Right lobe of liver (tissue), 6 donors: ENCODE results near the gene LYST. TPM values are rescaled to one million over a fixed set of nuclear protein-coding genes. Genes with fewer than 3 reads are reported as not detected.

Source experiments
- ATAC-seq, 4 donors: fragments of 200-7000 bp; cut with Tn5 transposase; one replicate each; pipeline ENCODE4 v1.9.1; 2020; ENCODE audit warnings: mild to moderate bottlenecking in 4 of 4, moderate library complexity in 4 of 4
- DNase-seq, 3 donors: peaks; one replicate each; pipeline ENCODE4 v3.0.0-alpha.2; 2020
- H3K27ac ChIP-seq, 3 donors: fragments of 200-600 bp; one replicate each; pipeline ENCODE4 v1.8.0; 2022
- H3K27me3 ChIP-seq, 2 donors: fragments of 200-600 bp; one replicate each; pipeline ENCODE4 v1.8.0; 2022
- H3K36me3 ChIP-seq, 4 donors: fragments of 200-600 bp; sonication (generic) in 1 of 4; one replicate each; pipeline versions ENCODE4 v1.5.1 to v1.8.0; 2017 to 2022; ENCODE audit warnings: control low read depth in 1 of 4
- H3K4me1 ChIP-seq, 4 donors: fragments of 200-600 bp; sonication (generic) in 1 of 4; one replicate each; pipeline versions ENCODE4 v1.5.1 to v1.8.0; 2017 to 2022; ENCODE audit warnings: control low read depth in 1 of 4
- H3K4me3 ChIP-seq, 3 donors: fragments of 200-600 bp; one replicate each; pipeline ENCODE4 v1.8.0; 2022
- H3K9me3 ChIP-seq, 4 donors: fragments of 200-600 bp; sonication (generic) in 1 of 4; one replicate each; pipeline versions ENCODE4 v1.5.1 to v1.8.0; 2017 to 2022; ENCODE audit warnings: control low read depth in 1 of 4
- POLR2A ChIP-seq: fragments of 450-650 bp; IDR thresholded peaks from one replicate; pipeline ENCODE4 v1.6.1; 2017; ENCODE audit warnings: antibody characterized with exemption, mild to moderate bottlenecking
- WGBS: methylation state at CpG from one replicate; pipeline ENCODE4 v1.1.6; 2018; ENCODE audit warnings: low coverage, low lambda C conversion rate; ENCODE audit not compliant: insufficient coverage; ENCODE audit errors: missing lambda C conversion rate; 5-methylcytosine and 5-hydroxymethylcytosine counted together
- intact Hi-C, 2 donors: fragments of 100-400 bp; cut with DNase I; formaldehyde crosslinking; loops; one replicate each; pipeline versions ENCODE4 v1.11.2 to v1.14.1; 2022
- total RNA-seq, 6 experiments: library from RNA; depleted of rRNA in 2 of 6; stranded (reverse); fragments of >200 nt in 2 of 6; fragmentation: NEBNext Ultra II Directional in 3 of 6; extraction: Animal tissue kit (Norgen Biotek cat#: 25700) in 3 of 6; gene quantifications; one replicate each; pipeline versions ENCODE4 v1.1.0 to v1.2.4, GENCODE V29; 2016 to 2023
- TF ChIP-seq, protein P1 (sequence below), 4 donors: fragments of 200-600 bp in 3 of 4; fragments of 450-650 bp in 1 of 4; IDR thresholded peaks; one replicate each; pipeline versions ENCODE4 v1.5.1 to v1.8.0; 2016 to 2022; ENCODE audit warnings: antibody characterized with exemption in 4 of 4, mild to moderate bottlenecking in 2 of 4
- donor health status: DM: no; HTN: yes; CAD: no.
- donor health status: DM: no; HTN: no; CAD: no.
- donor health status: DM: no; HTN: no; CAD: no.
- donor health status: DM: no; HTN: yes; CAD: no.
- donor health status: DM: no; HTN: yes; CAD: no.

LYST gene
- total RNA-seq, 6 experiments from 2014 or later, result 9.0 to 16.6 (median 12.5) TPM

GRCh38 chr1:235866913-235867845 lies 473 bp upstream of the LYST start:
- TF ChIP-seq, protein P1, sequence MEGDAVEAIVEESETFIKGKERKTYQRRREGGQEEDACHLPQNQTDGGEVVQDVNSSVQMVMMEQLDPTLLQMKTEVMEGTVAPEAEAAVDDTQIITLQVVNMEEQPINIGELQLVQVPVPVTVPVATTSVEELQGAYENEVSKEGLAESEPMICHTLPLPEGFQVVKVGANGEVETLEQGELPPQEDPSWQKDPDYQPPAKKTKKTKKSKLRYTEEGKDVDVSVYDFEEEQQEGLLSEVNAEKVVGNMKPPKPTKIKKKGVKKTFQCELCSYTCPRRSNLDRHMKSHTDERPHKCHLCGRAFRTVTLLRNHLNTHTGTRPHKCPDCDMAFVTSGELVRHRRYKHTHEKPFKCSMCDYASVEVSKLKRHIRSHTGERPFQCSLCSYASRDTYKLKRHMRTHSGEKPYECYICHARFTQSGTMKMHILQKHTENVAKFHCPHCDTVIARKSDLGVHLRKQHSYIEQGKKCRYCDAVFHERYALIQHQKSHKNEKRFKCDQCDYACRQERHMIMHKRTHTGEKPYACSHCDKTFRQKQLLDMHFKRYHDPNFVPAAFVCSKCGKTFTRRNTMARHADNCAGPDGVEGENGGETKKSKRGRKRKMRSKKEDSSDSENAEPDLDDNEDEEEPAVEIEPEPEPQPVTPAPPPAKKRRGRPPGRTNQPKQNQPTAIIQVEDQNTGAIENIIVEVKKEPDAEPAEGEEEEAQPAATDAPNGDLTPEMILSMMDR (IDR thresholded peaks at IDR 0.05), result no peak
- TF ChIP-seq POLR2A, result peak; percentile 43
- no peaks in the 10 kb centered on the region for H3K36me3 ChIP-seq

GRCh38 chr1:235865565-235866204 lies 1.0 kb downstream of the LYST start:
- peak overlapping the region; percentile 78 to 97 (median 95) for H3K27ac ChIP-seq
- DNase-seq, result no peak
- no peak for TF ChIP-seq POLR2A
- TF ChIP-seq, protein P1 (IDR thresholded peaks at IDR 0.05), result peak in 1 of 4 donors; percentile 34
- no peaks in the 10 kb centered on the region for H3K36me3 ChIP-seq
- H3K27me3 ChIP-seq, result no peaks in the 10 kb centered on the region
- H3K9me3 ChIP-seq, result no peaks in the 10 kb centered on the region
- intact Hi-C loops, result no loop called here
- ATAC-seq, result no peak
- H3K4me3 ChIP-seq, result peak overlapping the region; percentile 73 to 92 (median 81)
- 1% methylated on average over 16 of the region's 16 CpGs for WGBS
- H3K4me1 ChIP-seq, result peaks cover 0 to 26% (median 1%) of the 10 kb centered on the region in 4 donors

More at GRCh38 chr1:235866913-235867845, 473 bp upstream of the LYST start:
- intact Hi-C loops, result no loop called here
- Histone ChIP-seq H3K9me3 (no peaks in the 10 kb centered on the region), H3K4me1 (peaks cover 0 to 18% (median 1%) of the 10 kb centered on the region in 4 donors), H3K4me3 (peak overlapping the region; percentile 73 to 92 (median 81)), H3K27me3 (no peaks in the 10 kb centered on the region), H3K27ac (peak overlapping the region; percentile 78 to 97 (median 95))
- peak; percentile 94 to 96 (median 94) for ATAC-seq
- WGBS, result under 1% methylated on average over 27 of the region's 56 CpGs
- DNase-seq, result peak; percentile 97 to 98 (median 98)

DNA sequence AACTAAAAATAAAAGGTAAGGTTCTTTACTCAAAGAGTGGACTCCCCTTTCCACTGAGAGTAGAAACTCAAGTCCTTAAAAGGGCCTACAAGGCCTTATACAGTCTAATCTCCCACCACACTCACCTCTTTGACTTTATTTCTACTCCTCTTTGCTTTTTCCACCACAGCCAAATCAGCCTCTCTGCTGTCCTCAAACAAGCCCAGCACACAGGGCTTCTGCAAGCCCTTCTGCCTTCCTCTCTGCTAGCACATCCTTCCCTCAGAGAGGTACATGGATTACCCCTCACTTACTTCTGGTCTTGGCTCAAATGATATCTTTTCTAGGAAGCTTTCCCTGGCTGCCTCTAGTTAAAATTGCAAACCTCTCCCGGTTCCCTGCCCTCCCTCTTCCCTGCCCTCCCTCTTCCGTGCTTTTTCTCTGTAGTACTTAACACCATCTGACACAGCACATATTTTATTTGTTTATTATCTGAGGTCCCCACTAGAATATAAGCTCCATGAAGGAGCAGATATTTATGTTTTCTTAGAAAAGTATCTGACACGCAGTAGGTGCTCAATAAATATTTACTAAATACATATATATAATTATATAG lies 1.7 kb downstream of the LYST start:
- ATAC-seq, result no peak
- Histone ChIP-seq H3K9me3 (no peaks in the 10 kb centered on the region), H3K36me3 (no peaks in the 10 kb centered on the region), H3K27ac (peak overlapping the region in 1 of 3 donors; percentile 78), H3K27me3 (no peaks in the 10 kb centered on the region), H3K4me1 (peaks cover 0 to 26% (median 1%) of the 10 kb centered on the region in 4 donors), H3K4me3 (peak overlapping the region in 2 of 3 donors; percentile 81 to 92)
- DNase-seq, result no peak
- 19% methylated on average over 2 of the region's 3 CpGs for WGBS
- TF ChIP-seq, protein P1 (IDR thresholded peaks at IDR 0.05), result no peak
- no peak for TF ChIP-seq POLR2A
- intact Hi-C loops, result no loop called here

- no peaks in the 10 kb centered on the region for H3K27me3 ChIP-seq
- WGBS, result 69% methylated on average over 10 of the region's 10 CpGs
- H3K9me3 ChIP-seq, result no peaks in the 10 kb centered on the region
- no peak overlapping the region for H3K27ac ChIP-seq
- TF ChIP-seq POLR2A, result no peak
- TF ChIP-seq, protein P1 (IDR thresholded peaks at IDR 0.05), result no peak
- DNase-seq (no peak), ATAC-seq (no peak)
- no peaks in the 10 kb centered on the region for H3K36me3 ChIP-seq
- peaks cover 0 to 26% (median 1%) of the 10 kb centered on the region in 4 donors for H3K4me1 ChIP-seq
- H3K4me3 ChIP-seq, result no peak overlapping the region
- intact Hi-C loops, result no loop called here
Observed at GRCh38 chr1:235864469-235864868, 2.2 kb downstream of the LYST start.
